Uterus (tissue), 4 donors: ENCODE measurements around the gene CCDC182. TPM values are rescaled to one million over a fixed set of nuclear protein-coding genes. Genes with fewer than 3 reads are reported as not detected.

Experiments used
- DNase-seq, 2 donors: peaks; one replicate each; pipeline ENCODE4 v3.0.0-alpha.2; 2019 to 2020
- H3K27ac ChIP-seq, 2 donors: fragments of 200-600 bp; sonication (generic); 1 replicate in 1 of 2; 2 replicates in 1 of 2; pipeline ENCODE4 v1.5.1; 2016 to 2018
- H3K27me3 ChIP-seq, 2 donors: fragments of 200-600 bp; sonication (generic); one replicate each; pipeline ENCODE4 v1.5.1; 2018 to 2019; ENCODE audit warnings: control low read depth in 1 of 2
- H3K36me3 ChIP-seq, 2 donors: fragments of 200-600 bp; sonication (generic); one replicate each; pipeline ENCODE4 v1.5.1; 2019; ENCODE audit warnings: control low read depth in 1 of 2
- H3K4me1 ChIP-seq, 2 donors: fragments of 200-600 bp; sonication (generic); one replicate each; pipeline ENCODE4 v1.5.1; 2018 to 2019; ENCODE audit warnings: control low read depth in 1 of 2
- H3K4me3 ChIP-seq, 2 donors: fragments of 200-600 bp; sonication (generic); 1 replicate in 1 of 2; 2 replicates in 1 of 2; pipeline ENCODE4 v1.5.1; 2018 to 2019; ENCODE audit warnings: mild to moderate bottlenecking in 1 of 2
- H3K9me3 ChIP-seq, 2 donors: fragments of 200-600 bp; sonication (generic); one replicate each; pipeline ENCODE4 v1.5.1; 2019; ENCODE audit warnings: control low read depth in 1 of 2
- POLR2A ChIP-seq, 2 donors: fragments of 450-650 bp; IDR thresholded peaks; one replicate each; pipeline ENCODE4 v1.6.1; 2016; ENCODE audit warnings: antibody characterized with exemption in 2 of 2, mild to moderate bottlenecking in 1 of 2, moderate library complexity in 1 of 2
- intact Hi-C: fragments of 100-400 bp; cut with DNase I; formaldehyde crosslinking; loops from one replicate; pipeline ENCODE4 v1.15.1; 2023; ENCODE audit warnings: low total_unique reads
- total RNA-seq, 4 donors: library from RNA; depleted of rRNA in 3 of 4; stranded (reverse); fragments of >200 nt in 3 of 4; gene quantifications; one replicate each; pipeline versions ENCODE4 v1.1.0 to v1.2.4, GENCODE V29; 2014 to 2023
- TF ChIP-seq, protein P1 (sequence below), 4 experiments: fragments of 200-600 bp in 2 of 4; fragments of 450-650 bp in 2 of 4; sonication (generic) in 2 of 4; IDR thresholded peaks; one replicate each; pipeline ENCODE4 v1.5.1; 2016 to 2019; ENCODE audit warnings: antibody characterized with exemption in 4 of 4, mild to moderate bottlenecking in 2 of 4, moderate library complexity in 1 of 4
- donor health status: DM: yes; HTN: yes; CAD: no.

Gene CCDC182
- total RNA-seq, 4 donors from 2014 or later, result not detected

DNA sequence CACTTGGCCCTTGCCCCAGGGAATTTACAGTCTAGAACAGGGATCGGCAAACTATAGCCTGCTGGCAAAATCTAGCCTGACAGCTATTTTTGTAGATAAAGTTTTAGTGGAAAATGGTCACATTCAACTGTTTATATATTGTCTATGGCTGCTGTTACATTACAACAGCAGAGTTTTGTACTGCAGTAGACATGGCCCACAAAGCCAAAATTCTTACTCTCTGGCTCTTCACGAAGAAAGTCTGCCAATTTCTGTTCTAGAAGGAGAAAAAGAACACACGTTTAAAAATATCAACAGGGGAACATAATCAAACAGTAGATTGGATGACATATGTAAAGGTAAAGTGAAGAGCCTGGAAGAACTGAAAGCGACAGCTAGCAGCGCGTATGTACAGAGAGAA is 33.2 kb upstream of the CCDC182 start:
- Histone ChIP-seq H3K4me1 (no peaks in the 10 kb centered on the region), H3K27ac (no peak overlapping the region), H3K36me3 (no peaks in the 10 kb centered on the region), H3K9me3 (no peaks in the 10 kb centered on the region), H3K27me3 (no peaks in the 10 kb centered on the region), H3K4me3 (no peak overlapping the region)
- TF ChIP-seq POLR2A (IDR thresholded peaks at IDR 0.05), result no peak
- TF ChIP-seq, protein P1, sequence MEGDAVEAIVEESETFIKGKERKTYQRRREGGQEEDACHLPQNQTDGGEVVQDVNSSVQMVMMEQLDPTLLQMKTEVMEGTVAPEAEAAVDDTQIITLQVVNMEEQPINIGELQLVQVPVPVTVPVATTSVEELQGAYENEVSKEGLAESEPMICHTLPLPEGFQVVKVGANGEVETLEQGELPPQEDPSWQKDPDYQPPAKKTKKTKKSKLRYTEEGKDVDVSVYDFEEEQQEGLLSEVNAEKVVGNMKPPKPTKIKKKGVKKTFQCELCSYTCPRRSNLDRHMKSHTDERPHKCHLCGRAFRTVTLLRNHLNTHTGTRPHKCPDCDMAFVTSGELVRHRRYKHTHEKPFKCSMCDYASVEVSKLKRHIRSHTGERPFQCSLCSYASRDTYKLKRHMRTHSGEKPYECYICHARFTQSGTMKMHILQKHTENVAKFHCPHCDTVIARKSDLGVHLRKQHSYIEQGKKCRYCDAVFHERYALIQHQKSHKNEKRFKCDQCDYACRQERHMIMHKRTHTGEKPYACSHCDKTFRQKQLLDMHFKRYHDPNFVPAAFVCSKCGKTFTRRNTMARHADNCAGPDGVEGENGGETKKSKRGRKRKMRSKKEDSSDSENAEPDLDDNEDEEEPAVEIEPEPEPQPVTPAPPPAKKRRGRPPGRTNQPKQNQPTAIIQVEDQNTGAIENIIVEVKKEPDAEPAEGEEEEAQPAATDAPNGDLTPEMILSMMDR (IDR thresholded peaks at IDR 0.05), result no peak
- intact Hi-C loops, result no loop called here
- DNase-seq, result no peak

DNA sequence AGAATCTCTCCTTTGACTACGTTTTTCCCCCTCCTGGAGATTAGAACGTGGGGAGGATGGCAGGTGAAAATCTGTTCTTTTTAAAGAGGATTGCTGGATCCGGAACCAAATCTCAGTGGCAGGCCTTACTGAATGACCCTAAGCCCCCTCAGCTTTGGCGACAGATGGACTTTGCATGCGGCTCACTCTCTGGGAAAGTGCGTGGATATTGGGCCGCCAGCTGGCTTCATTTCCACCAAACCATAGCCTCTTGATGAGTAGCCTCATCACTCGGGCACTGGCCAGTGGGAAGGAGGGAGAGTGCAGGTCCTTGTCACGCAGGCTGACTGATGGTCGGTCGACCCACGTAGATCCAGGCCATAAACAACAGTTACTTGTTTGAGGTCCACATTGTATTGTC is 31.3 kb upstream of the CCDC182 start:
- Histone ChIP-seq H3K27me3 (no peaks in the 10 kb centered on the region), H3K9me3 (no peaks in the 10 kb centered on the region), H3K4me1 (no peaks in the 10 kb centered on the region), H3K36me3 (no peaks in the 10 kb centered on the region), H3K27ac (no peak overlapping the region), H3K4me3 (no peak overlapping the region)
- intact Hi-C loops, result no loop called here
- DNase-seq, result no peak
- TF ChIP-seq, protein P1 (IDR thresholded peaks at IDR 0.05), result no peak
- no peak for TF ChIP-seq POLR2A (IDR thresholded peaks at IDR 0.05)

DNA sequence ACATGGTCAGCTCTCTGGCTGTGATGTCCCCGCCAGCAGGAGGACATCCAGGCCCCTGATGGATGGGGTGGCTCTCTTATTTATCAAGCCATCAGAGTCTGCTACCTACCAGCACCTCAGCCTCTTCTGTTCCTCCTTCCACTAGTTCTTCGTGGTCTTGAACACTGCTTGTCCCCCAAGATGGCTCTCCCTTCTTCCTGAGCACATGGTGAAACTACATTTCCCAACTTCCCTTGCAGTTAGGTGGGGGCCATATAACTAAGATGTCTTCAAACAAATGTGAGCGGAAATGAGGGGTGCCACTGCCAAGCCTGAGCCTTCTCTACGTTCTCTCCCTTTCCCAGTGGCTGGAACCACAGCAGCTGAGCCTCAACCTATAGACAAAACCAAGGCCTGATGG is 29.8 kb upstream of the CCDC182 start:
- TF ChIP-seq, protein P1 (IDR thresholded peaks at IDR 0.05), result no peak
- no peak for TF ChIP-seq POLR2A (IDR thresholded peaks at IDR 0.05)
- Histone ChIP-seq H3K4me3 (no peak overlapping the region), H3K36me3 (no peaks in the 10 kb centered on the region), H3K9me3 (no peaks in the 10 kb centered on the region), H3K27ac (no peak overlapping the region), H3K4me1 (no peaks in the 10 kb centered on the region), H3K27me3 (no peaks in the 10 kb centered on the region)
- DNase-seq, result no peak
- intact Hi-C loops, result no loop called here

DNA sequence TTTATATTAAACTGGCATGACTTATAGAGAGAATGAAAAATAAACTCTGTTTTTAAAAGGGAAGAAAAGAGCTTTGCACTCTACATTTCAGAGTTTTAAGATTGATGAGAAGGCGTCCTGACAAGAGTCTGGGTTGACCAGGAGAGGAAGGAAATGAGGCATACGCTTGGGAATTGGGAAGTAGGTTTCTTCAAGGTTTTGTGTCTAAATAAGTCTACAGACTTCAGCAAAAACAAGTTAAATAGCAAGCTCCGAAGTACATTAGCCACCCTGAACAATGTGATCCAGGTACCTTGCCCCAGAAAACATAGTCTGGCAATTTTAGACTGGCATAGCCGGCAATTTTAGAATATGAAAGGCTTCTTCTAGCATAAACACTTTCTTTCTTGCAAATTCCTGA is 28.5 kb upstream of the CCDC182 start:
- DNase-seq, result no peak
- Histone ChIP-seq H3K4me1 (no peaks in the 10 kb centered on the region), H3K27ac (no peak overlapping the region), H3K9me3 (no peaks in the 10 kb centered on the region), H3K36me3 (no peaks in the 10 kb centered on the region), H3K4me3 (no peak overlapping the region), H3K27me3 (no peaks in the 10 kb centered on the region)
- intact Hi-C loops, result no loop called here
- TF ChIP-seq, protein P1 (IDR thresholded peaks at IDR 0.05), result no peak
- TF ChIP-seq POLR2A (IDR thresholded peaks at IDR 0.05), result no peak

DNA sequence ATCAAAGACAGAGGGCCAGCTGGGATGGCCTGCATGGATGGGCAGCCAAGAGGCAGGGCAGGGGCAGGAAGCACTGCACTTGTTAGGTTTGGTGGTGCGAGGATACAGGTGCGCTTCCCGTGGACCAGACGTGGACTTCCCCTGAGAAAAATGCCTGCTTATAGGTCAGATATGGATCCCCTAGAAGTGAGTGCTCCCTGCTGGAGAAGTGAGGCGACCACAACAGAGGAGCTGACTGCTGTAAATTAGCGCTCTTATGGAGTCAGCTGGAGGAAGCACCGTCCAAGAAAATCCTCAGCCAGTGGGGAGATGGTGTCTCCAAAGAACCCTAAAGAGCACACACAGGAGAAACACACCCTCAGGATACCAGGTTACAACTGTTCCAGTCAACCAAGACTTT is 27.7 kb upstream of the CCDC182 start:
- TF ChIP-seq POLR2A (IDR thresholded peaks at IDR 0.05), result no peak
- TF ChIP-seq, protein P1 (IDR thresholded peaks at IDR 0.05), result no peak
- intact Hi-C loops, result no loop called here
- DNase-seq, result no peak

More for the DNA sequence above, 27.7 kb upstream of the CCDC182 start:
- Histone ChIP-seq H3K9me3 (no peaks in the 10 kb centered on the region), H3K27me3 (no peaks in the 10 kb centered on the region), H3K27ac (no peak overlapping the region), H3K36me3 (no peaks in the 10 kb centered on the region), H3K4me3 (no peak overlapping the region), H3K4me1 (no peaks in the 10 kb centered on the region)
